Ecto neural progenitor cell (in vitro differentiated cells): ENCODE results near the gene CNOT11.
"Not testable (repeated sequence)": the region's sequence is repeated elsewhere in the genome, so short reads cannot be mapped to it uniquely, and the experiment has no call there.

Experiments
- DNase-seq: peaks from one replicate; pipeline ENCODE4 v3.0.0-alpha.2; 2018; ENCODE audit warnings: low spot score

The CNOT11 gene

DNA sequence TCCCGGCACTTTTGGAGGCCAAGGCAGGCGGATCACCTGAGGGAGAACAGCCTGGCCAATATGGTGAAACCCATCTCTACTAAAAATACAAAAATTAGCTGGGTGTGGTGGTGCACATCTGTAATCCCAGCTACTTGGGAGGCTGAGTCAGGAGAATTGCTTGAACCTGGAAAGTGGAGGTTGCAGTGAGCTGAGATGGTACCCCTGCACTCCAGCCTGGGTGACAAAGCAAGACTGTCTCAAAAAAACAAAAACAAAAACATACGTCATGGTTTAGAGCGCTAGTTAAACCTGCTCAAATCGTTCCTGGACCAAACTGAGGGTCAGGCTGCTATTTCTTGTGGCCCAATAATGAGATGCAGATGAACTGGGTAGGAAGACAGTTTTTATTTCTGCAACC is 7.2 kb upstream of the CNOT11 start:
- DNase-seq: not testable (repeated sequence)

DNA sequence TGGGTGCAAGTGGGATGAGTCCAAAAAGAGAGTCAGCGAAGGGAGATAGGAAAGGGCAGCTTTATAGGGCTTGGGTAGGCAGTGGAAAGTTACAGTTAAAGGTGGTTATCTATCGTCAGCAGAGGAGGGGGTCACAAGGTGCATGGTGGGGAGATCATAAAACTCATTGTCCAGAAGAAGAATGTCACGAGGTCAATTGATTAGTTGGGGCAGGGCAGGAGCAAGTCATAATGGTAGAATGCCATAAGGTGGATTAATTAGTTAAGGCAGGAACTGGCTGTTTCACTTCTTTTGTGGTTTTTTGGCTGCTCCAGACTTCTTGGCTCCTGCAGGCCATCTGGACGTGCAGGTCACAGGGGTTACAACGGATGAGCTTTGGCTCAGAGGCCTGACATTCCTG is 3.9 kb upstream of the CNOT11 start:
- DNase-seq: not testable (repeated sequence)

DNA sequence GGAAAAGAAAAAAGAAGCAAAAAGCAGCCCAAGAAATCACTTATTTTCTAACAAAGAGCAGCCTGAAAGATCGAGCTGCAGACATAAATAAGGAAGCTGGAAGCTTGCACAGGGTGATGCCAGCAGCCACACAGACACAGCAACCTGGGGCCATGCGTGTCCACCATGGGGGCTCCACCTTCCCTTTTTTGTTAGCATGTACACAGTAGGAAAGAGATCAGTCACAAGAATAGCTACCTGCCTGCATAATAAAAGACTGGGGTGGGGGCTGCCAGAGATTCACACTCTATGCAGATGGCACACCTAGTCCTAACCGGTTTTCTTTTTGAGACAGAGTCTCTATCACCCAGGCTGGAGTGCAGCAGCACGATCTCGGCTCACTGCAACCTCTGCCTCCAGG is 2.9 kb upstream of the CNOT11 start:
- no peak for DNase-seq

DNA sequence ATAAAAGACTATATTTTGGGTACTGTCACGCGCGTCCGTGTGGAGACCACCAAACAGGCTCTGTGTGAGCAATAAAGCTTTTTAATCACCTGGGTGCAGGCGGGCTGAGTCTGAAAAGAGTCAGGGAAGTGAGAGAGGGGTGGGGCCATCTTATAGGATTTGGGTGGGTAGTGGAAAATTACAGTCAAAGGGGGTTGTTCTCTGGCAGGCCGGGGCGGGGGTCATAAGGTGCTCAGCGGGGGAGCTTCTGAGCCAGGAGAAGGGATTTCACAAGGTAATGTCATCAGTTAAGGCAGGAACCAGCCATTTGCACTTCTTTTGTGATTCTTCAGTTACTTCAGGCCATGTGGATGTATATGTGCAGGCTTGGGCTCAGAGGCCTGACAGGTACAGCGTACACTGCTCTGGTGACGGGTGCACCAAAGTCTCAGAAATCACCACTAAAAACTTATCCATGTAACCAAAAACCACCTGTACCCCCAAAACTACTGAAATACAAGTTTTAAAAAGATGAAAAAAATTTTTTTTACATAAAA is 1.4 kb upstream of the CNOT11 start:
- not testable (repeated sequence) for DNase-seq

DNA sequence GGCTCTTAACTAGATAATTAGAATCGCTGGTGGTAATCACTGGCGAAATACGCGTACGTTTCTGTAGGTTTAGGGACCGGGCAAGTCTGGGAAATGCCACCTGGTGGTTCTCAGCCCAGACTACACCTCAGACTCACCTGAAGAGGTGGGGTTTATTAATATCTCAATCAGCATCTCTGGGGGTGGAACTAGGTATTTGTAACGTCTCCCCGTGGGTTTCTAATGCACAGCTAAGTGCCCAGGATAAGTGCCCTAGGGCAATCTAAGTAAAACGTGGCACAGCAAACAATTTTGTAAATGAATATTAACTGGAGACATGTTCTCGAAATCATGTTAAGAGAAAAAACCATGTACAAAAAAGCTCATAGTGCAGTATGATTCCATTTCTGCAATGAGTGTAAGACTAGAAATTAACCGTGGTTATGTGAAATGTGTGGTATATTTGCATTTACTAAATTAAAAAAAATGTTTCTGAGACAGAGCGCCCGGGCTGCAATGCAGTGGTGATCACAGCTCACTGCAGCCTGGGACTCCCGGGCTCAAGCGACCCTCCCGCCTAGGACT is 760 bp upstream of the CNOT11 start:
- DNase-seq: no peak

DNA sequence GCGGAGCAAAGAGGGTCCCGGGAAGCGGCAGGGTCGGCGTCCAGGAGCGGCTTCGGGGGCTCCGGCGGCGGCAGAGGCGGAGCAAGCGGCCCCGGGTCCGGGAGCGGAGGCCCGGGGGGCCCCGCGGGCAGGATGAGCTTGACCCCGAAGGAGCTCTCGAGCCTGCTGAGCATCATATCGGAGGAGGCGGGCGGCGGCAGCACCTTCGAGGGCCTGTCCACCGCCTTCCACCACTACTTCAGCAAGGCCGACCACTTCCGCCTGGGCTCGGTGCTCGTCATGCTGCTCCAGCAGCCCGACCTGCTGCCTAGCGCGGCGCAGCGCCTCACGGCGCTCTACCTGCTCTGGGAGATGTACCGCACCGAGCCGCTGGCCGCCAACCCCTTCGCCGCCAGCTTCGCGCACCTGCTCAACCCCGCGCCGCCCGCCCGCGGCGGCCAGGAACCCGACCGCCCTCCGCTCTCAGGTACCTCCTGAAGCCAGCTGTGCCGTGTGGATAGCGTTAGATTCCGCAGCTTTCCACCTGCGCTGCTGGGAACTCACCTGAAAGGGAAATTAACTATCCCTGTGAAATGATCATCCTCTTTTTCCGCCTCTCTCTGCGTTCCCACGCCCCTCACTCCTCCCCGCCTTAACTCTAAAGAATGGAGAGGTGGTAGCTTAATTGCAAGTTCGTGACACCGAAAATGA is 472 bp downstream of the CNOT11 start:
- no peak for DNase-seq

DNA sequence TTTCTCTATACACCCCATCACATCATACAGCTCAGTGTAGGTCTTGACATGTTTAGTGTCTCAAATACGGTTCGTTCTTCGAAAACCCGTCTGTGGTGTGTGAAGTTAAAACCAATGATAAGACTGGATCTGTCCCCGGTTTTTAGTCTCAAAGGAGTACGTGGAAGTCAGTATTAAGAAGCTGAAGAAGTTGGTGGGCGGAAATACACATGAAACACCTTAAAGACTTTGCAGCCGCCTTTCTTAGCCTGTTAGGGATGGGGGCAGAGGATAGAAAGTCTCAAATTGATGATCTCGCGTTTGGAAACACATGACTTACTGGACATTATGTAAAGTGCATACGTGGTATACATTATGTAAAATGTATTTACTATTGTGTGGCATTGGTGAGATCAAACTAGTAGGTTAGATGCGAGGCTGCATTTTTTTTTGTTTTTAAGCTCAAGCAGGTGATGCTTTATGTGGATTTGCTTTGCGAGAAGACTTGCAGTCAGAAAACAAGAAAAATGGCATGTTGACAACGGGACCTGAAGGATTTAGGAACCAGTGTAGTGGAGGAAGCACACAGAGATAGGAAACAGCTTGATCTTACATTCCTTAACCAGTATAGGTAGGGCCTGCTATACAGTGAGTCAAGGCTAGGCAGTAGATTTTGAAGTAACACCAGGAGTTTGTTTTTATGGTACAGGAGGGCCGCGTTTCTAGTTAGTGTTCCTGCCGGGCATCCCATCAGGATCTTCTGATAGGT is 1.2 kb downstream of the CNOT11 start:
- DNase-seq: no peak

DNA sequence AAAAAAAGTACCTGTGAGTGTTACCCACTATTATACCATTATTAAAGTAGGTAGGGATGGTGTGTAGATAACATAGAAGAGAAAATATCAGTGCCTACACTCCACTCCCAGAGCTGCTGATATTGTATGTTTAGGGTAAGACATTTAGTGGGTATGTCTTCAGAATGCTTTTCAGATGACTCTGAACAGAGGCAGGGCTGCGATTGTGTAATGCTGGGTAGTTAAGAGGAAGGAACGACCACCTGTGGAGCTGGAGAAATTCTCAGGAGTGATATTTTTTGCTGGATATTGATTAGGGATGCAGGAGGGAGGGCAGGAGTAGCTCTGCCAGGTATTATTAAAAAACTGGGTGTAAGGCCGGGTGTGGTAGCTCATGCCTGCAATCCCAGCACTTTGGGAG is 2.8 kb downstream of the CNOT11 start:
- no peak for DNase-seq

DNA sequence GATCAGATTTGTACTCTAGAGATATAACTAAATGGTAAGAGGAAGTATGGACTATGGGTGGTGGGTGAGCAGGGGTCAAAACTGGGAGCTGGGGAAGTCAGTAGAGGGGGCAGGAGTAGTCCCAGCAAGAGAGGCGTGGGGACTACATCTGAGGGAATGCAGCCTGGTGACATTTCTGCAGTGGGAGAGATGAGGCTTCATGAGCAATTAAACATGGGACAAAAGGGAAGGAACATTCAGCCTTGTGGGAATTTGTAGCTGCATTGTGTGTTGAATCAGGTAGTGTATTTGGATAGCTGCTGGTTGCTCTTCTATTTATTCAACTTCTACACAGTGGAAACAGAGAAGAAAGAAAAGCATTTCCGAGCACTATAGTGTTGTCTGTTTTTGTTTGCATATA is 3.6 kb downstream of the CNOT11 start:
- no peak for DNase-seq

DNA sequence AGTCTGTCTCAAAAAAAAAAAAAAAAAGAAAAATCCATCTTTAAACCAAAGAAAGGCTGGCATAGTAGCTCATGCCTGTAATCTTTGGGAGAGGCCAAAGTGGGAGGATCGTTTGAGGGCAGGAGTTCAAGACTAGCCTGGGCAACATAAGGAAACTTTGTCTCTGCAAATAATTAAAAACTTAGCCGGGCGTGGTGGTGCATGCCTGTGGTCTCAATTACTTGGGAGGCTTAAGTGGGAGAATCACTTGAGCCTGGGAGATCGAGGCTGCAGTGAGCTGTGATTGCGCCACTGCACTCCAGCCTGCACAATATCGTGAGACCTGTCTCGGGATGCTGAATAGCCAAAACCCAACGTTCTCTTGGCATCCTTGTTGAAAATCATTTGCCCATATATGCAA is 6.1 kb downstream of the CNOT11 start:
- no peak for DNase-seq

DNA sequence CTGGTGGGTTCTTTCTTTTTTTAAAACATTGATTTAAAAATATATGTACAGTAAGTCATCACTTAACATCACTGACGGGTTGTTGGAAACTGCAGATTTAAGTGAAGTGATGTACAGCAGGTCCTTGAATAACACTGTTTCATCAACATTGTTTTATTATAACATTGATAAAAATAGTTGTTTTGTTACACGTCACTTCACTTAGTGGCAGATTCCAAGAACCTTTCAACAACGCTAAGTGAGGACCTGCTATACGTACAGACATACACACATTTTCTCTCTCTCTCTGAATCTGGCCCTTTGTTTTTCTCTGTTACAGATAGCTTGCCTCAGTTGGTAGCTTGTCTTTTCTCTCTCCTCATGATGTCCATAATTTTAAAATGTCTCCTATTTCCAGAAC is 9.5 kb downstream of the CNOT11 start:
- DNase-seq: no peak

DNA sequence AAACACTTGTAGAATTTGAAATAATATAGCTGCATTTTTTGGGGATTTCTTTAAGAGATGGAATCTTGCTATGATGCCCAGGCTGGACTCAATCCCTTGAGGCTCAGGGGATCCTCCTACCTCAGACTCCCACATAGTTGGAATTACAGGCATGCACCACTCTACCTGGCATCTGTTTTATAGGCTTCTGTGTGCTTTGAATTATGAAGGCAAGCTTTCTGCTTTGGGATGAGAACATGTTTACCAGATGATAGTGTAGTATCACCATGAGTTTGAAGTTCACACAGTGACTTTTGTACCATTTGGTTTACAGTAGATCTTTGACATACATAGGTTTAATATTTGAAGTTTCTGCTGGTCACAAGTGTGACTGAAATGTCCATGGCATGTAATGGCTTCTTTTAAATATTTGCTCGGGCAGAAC is 10.7 kb downstream of the CNOT11 start:
- no peak for DNase-seq

DNA sequence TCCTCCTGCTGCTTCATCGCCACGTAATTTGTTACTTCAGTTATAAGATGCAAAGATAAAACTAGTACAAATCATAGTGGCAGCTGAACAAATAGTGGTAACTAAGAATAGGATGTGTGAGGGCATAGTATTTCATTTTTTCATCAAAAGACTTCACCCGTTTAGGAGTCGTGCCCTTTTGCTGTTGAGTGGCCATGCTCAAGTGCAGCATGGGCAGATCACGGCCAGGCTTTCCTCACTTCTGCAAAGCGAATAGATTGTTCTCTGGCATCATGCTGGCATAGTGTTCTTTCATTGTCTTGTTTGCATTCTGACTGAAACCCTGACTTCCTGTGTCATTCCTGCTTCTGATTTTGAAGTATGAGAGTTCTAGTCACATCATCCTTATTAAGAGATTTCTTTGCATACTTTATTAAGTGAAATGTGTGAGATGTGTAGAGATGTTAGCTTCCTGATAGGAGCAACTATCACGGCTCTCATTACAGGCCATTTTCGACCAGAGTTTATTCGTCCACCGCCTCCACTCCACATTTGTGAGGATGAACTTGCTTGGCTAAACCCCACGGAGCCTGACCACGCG is 11.8 kb downstream of the CNOT11 start:
- DNase-seq: no peak

DNA sequence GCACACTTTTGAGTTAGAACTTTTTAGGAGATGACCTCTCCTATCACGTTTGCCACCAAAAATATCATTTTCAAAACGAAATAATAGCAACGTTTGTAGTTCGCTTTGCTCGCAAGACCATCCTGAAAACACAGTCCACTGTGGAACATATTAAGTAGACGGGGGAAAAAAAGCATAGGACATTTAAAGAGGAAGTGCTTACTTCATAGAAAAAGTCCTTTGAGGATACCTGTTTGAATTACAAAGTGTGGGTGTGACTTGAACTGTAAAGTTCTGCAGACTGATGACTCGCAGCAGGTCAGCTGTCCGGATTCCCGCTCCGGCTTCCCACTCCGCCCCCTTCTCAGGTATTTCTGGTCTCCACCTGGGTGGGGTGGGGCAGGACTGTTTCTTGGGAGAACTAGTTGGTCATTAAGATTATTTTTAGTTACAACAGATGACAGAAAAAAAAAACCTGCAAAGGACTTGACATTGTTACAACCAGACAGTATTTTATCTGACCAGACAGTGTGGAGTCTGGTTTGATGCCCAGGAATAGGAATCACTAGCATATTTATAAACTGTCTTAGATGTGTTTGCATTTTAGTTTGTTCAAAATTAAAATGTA is 13.3 kb downstream of the CNOT11 start:
- no peak for DNase-seq

DNA sequence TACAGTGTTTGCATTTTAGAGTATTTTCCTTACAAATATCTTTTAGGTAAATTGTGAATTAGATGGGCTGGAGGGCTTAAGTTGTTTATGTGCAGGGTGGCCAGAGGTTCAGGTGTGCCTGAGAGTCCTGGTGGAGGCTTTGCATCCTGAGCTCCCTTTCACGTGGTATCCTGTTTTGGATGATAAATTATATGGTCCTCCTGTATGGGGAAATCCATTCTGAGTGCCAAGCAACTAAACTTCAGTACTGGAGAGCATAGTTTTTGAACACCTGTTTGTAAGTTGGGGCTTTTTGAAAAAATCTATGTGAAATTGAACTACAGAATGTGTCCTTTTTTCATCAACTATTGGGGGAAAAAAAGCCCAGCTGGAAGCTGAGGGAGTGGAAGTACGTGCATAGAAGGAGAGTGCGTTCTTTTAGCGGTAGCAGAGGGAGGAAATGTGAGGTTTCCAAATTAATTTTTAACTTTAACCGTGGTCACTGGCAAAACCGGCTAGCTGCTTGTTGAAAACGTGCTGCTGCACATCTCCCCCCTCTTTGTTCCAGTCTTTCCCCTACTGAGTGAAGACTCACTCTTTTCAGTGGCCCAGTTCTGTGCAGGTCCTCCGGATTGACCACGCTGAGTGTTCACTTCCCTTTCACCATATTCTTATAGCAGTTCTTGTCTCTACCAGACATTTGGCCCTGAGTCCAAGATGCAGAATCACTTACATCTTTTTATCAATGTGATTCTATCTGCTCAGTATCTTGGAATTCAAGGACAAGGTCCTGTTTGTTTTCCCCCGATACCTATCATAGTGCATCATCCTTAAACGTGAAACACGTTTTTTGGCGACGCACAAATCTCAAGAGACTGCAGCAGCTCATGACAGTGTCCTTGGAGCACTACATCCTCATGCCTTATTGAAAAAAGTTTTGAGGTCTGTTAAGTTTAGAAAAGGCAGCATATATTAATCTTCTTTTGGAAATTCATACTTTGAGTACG is 15.3 kb downstream of the CNOT11 start:
- DNase-seq: no peak

DNA sequence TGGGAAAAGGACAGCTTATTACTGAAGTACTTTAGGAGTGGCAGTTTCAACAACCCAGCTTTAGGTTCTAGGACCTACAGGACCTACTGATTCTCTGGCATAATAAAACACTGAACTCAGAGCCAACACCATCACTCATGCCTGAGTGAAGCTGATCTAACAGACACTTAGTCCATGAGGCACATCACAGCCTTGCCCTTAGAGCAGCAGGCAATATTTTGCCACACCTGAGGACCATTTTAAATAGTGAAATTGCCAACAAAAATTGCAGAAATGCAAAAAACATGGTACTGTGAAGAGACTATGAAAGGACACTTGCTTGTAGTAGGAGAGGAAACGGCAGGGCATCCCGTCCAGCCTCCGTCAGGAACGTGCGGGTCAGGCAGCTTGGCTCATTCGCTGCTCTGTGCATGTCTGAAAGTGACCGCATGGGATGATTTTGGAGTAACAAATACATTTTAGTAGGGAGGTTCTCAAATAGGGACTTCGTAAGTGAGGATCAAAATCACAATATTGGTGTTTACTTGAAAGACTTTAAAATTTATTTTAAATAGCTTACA is 18.1 kb downstream of the CNOT11 start:
- DNase-seq: no peak

DNA sequence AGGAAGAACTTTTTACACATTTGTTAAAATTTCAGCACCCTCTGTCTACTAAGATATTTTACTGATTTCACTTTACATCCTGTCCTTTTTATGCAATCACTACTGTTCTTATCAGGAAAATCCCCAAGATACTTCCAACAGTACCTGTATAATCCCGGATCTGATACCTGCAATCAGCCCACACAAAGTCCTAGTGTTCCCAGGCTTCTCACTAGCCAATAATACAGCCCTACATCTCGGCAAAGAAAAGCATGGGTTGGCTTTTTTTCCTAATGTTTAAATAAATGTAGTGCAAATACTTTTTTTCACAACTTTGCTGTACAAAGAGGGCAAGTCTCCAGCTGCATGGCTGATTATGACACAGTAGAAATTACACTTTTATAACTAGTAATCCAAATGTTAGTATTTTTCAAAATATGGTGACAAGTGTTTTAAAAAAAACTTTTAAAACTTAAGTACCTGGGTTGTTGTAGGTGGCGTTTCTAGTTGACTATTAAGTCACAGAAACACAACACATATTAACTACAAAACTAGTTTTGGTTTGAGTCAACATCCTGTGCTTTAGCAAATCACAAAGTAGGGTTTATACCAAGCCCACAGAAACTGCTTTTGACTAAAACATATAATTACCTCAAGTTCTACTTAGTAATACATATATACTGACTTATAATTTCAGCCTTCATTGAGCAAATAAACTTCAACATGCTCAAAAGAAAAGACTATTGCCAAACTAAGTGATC is 19.5 kb downstream of the CNOT11 start:
- no peak for DNase-seq

DNA sequence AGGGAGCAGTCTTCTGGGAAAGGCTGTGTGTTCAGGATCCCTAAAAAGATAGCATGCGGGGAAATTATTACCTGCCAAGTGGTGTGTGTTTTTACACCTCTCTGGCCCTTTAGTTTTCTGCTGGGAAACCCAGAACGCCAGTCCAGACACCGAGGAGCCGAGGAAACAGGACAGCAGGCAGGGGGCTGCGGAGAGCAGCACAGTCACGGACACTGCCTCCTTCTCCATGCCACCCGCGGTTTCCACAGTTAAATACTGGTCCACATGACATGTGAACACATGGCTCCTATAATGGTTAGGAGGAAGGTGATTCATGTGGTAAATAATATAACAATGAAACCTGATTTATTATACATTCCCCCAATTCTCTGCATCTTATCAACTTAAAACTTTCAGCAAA is 20.4 kb downstream of the CNOT11 start:
- no peak for DNase-seq

DNA sequence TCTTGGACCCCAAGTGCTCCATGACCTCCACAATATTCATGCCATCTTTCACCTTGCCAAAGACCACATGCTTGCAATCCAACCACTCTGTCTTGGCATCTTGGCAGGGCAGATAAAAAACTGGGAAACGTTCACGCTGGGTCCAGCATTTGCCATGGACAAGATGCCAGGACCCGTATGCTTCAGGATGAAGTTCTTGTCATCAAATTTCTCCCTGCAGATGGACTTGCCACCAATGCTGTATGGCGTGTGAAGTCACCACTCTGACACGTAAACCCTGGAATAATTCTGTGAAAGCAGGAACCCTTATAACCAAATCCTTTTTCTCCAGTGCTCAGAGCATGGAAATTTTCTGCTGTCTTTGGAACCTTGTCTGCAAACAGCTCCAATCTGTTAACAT is 21.5 kb downstream of the CNOT11 start:
- DNase-seq: no peak

DNA sequence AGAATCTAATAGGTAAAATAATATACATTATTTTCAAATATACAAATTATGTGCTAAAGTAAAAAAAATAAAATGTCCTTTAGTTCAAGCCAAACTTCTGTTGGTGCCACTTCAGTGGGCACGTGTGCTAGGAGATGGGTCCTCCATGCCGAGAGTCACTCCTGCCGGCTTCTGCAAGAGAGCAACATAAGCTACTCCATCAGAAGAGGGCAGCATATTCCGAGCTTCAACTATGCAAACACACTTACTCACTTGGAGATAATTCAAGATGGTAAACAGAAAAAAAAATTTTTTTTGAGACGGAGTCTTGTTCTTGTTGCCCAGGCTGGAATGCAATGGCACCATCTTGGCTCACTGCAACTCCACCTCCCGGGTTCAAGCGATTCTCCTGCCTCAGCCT is 24.4 kb downstream of the CNOT11 start:
- no peak for DNase-seq
